ENCODE data around the gene FAM227B. TPM values are rescaled to one million over a fixed set of nuclear protein-coding genes. Genes with fewer than 3 reads are reported as not detected.

The FAM227B gene
- total RNA-seq, 1 donor from 2014 or later = 2.1 TPM

DNA sequence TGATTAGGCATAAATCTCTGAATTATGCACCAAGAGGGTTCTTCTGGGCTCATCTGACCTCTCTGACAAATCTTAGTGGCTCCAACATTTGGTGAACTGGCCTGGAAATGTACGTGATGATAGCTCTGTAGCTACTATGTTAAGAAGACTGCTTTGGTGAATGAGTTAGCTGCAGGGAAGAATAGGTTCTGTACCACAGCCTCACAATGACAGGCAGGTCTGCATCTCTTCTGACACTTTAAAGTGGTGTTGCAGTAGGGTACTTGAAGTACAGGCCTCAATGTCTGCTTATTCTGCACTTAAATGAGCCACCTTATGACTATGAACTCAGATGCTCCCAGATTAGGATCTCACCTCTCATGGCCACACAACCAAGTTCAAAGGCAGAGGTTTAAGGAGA, 190.6 kb downstream of the FAM227B start:
- DNase-seq (ENCODE audit: low read depth) = no peak
- Histone ChIP-seq H3K27me3 (ENCODE audit: control insufficient read depth, insufficient read depth, low read length) (no peaks in the 10 kb centered on the region), H3K36me3 (ENCODE audit: control insufficient read depth, insufficient read depth, low read length) (no peaks in the 10 kb centered on the region), H3K4me3 (ENCODE audit: low read depth, low read length) (no peak overlapping the region)
- FAIRE-seq = no peak
- TF ChIP-seq, protein P1, sequence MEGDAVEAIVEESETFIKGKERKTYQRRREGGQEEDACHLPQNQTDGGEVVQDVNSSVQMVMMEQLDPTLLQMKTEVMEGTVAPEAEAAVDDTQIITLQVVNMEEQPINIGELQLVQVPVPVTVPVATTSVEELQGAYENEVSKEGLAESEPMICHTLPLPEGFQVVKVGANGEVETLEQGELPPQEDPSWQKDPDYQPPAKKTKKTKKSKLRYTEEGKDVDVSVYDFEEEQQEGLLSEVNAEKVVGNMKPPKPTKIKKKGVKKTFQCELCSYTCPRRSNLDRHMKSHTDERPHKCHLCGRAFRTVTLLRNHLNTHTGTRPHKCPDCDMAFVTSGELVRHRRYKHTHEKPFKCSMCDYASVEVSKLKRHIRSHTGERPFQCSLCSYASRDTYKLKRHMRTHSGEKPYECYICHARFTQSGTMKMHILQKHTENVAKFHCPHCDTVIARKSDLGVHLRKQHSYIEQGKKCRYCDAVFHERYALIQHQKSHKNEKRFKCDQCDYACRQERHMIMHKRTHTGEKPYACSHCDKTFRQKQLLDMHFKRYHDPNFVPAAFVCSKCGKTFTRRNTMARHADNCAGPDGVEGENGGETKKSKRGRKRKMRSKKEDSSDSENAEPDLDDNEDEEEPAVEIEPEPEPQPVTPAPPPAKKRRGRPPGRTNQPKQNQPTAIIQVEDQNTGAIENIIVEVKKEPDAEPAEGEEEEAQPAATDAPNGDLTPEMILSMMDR (IDR thresholded peaks at IDR 0.05; ENCODE audit: insufficient read depth, low read length, severe bottlenecking) = no peak

DNA sequence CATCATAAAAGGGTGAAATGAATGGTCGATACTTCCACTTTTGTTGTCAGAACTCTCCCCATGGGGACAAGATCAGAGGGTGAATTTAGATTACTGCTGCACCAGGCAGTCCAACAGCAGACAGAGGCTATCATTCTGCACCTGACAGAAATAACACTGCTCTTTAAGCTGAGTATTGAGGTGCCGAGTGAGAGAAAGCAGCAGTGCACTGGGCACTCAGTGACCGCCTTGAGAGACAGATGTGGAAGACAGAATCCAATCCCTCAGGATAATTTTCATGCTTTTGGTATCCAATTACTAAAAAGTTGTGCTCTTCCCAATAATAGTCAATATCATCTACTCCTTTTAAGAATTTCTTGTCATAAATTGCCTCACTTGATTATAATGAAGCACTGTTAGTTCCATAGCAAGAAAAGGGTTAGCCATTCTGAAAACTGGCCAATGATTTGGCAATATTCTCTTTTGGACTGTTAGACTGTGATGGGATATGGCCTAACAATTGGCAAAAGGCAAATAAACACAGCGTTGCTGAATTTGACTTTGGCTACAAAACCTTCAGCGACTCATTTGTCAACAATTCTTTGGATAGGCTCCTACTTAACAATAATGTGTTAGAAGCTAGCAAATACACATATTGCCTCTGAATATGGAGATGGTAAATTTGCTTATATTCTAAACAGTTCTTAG, 192.1 kb downstream of the FAM227B start:
- no peak for FAIRE-seq
- TF ChIP-seq, protein P1 (IDR thresholded peaks at IDR 0.05; ENCODE audit: insufficient read depth, low read length, severe bottlenecking) = no peak
- Histone ChIP-seq H3K4me3 (ENCODE audit: low read depth, low read length) (no peak overlapping the region), H3K36me3 (ENCODE audit: control insufficient read depth, insufficient read depth, low read length) (no peaks in the 10 kb centered on the region), H3K27me3 (ENCODE audit: control insufficient read depth, insufficient read depth, low read length) (no peaks in the 10 kb centered on the region)
- no peak for DNase-seq (ENCODE audit: low read depth)

DNA sequence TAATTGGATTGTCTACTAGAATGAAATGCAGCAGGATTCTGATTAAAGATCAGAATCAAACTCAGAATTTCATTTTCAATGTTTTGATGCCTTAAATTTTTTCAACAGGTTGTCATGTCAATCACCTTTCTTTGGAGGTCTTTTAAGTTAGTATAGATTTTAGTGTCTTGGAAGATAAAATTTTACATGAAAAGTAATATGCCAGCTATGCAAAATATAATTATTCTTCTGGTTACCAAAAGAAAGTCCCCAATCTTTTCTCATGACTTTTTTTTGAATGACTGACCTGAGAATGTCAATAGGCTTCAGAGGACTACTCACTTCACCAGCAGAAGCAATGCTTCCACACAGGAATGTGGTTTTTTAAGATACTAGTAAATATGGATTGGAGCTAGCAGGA, 193.2 kb downstream of the FAM227B start:
- Histone ChIP-seq H3K36me3 (ENCODE audit: control insufficient read depth, insufficient read depth, low read length) (no peaks in the 10 kb centered on the region), H3K4me3 (ENCODE audit: low read depth, low read length) (no peak overlapping the region), H3K27me3 (ENCODE audit: control insufficient read depth, insufficient read depth, low read length) (no peaks in the 10 kb centered on the region)
- FAIRE-seq (no peak), DNase-seq (ENCODE audit: low read depth) (no peak)
- TF ChIP-seq, protein P1 (IDR thresholded peaks at IDR 0.05; ENCODE audit: insufficient read depth, low read length, severe bottlenecking) = no peak

DNA sequence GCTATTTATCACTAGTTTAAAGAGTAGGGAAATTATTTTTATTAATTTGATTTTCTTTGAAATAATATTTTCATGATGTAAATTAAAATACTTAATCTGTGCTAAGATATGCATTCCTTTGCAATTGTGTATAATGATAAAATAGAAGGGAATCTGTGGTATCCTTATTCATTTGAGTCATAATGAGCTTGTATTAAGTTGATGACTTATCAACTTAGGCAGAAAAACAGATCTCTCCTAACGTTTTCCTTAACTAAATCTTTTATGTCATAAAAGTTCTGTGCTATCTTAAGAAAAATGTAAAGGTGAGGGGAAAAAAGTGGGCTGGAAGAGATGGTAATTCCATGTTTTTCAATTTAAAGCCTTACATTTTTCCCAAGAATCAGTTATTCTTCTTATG, 195.7 kb downstream of the FAM227B start:
- FAIRE-seq = no peak

DNA sequence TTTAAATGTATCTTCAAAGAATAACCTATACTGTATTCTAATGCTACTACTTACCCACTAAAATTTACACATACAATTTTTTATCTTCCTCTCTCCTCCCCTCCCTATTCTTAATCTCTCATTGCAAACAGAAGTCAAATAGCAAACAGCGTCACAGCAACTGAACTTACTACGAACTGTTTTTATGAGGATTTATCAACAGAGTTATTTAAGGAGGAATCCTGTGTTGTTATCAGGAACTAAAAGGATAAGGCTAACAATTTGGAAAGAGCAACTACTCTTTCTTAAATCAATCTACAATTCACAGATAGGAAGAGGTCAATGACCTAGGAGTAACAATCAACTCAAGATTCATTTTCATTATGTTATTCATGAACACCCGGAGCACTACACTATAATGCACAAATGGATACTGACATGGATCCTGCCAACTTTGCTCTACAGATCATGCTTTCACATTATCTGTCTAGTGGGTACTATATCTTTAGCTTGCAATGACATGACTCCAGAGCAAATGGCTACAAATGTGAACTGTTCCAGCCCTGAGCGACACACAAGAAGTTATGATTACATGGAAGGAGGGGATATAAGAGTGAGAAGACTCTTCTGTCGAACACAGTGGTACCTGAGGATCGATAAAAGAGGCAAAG, 196.6 kb downstream of the FAM227B start:
- Histone ChIP-seq H3K27me3 (ENCODE audit: control insufficient read depth, insufficient read depth, low read length) (no peaks in the 10 kb centered on the region), H3K4me3 (ENCODE audit: low read depth, low read length) (no peak overlapping the region), H3K36me3 (ENCODE audit: control insufficient read depth, insufficient read depth, low read length) (no peaks in the 10 kb centered on the region)
- FAIRE-seq = no peak
- TF ChIP-seq, protein P1 (IDR thresholded peaks at IDR 0.05; ENCODE audit: insufficient read depth, low read length, severe bottlenecking) = no peak
- no peak for DNase-seq (ENCODE audit: low read depth)

More for the DNA sequence above, 195.7 kb downstream of the FAM227B start:
- DNase-seq (ENCODE audit: low read depth) = no peak
- TF ChIP-seq, protein P1 (IDR thresholded peaks at IDR 0.05; ENCODE audit: insufficient read depth, low read length, severe bottlenecking) = no peak
- no peaks in the 10 kb centered on the region for H3K36me3 ChIP-seq (ENCODE audit: control insufficient read depth, insufficient read depth, low read length)
- no peaks in the 10 kb centered on the region for H3K27me3 ChIP-seq (ENCODE audit: control insufficient read depth, insufficient read depth, low read length)
- no peak overlapping the region for H3K4me3 ChIP-seq (ENCODE audit: low read depth, low read length)
